K562 (cell line): ENCODE data around the gene HNRNPF. TPM values are rescaled to one million over a fixed set of nuclear protein-coding genes. Genes with fewer than 3 reads are reported as not detected.

Experiments
- BCOR ChIP-seq: fragments of 450-650 bp; IDR thresholded peaks from 2 replicates; pipeline ENCODE4 v1.6.1; 2016
- BRF1 ChIP-seq: IDR thresholded peaks from 3 replicates; pipeline ENCODE4 v1.6.1; 2011; ENCODE audit warnings: borderline replicate concordance, mild to moderate bottlenecking; ENCODE audit not compliant: insufficient read length; ENCODE audit errors: extremely low read depth
- CREBBP ChIP-seq: IDR thresholded peaks from one replicate; pipeline ENCODE4 v1.6.1; 2012; ENCODE audit warnings: low read depth, mild to moderate bottlenecking, control low read depth, inconsistent platforms, low read length
- EP300 ChIP-seq: IDR thresholded peaks from 2 replicates; pipeline ENCODE4 v1.6.1; 2012; ENCODE audit warnings: low read length, improper control_type of control experiment
- FUS ChIP-seq: fragments of 200-400 bp; formaldehyde crosslinking; optimal IDR thresholded peaks from 2 replicates; pipeline ENCODE3; 2017; ENCODE audit warnings: low read depth, low read length
- GTF2B ChIP-seq: IDR thresholded peaks from 2 replicates; pipeline ENCODE4 v1.6.1; 2011; ENCODE audit not compliant: insufficient read length; ENCODE audit errors: extremely low read depth
- IRF2 ChIP-seq: sonication (generic); formaldehyde crosslinking; IDR thresholded peaks from 2 replicates; pipeline ENCODE4 v1.8.1; 2022; ENCODE audit warnings: mild to moderate bottlenecking, missing genetic modification reagents
- KDM1A ChIP-seq, 2 experiments: fragments of 450-650 bp; IDR thresholded peaks; 2 replicates each; pipeline ENCODE4 v1.6.1; 2016; ENCODE audit warnings: mild to moderate bottlenecking in 2 of 2
- MAFK ChIP-seq: IDR thresholded peaks from 2 replicates; pipeline ENCODE4 v1.6.1; 2011; ENCODE audit warnings: low read length, improper control_type of control experiment
- NFATC3 ChIP-seq: fragments of 450-650 bp; IDR thresholded peaks from 2 replicates; pipeline ENCODE4 v1.6.1; 2017; ENCODE audit warnings: mild to moderate bottlenecking
- NKRF ChIP-seq: fragments of 450-650 bp; IDR thresholded peaks from 2 replicates; pipeline ENCODE4 v1.6.1; 2016; ENCODE audit warnings: borderline replicate concordance
- RFX5 ChIP-seq: IDR thresholded peaks from 2 replicates; pipeline ENCODE4 v1.6.1; 2011; ENCODE audit warnings: low read depth, mild to moderate bottlenecking, improper control_type of control experiment, low read length
- ZNF551 ChIP-seq: fragments of 250-450 bp; sonication (Bioruptor Pico); IDR thresholded peaks from 2 replicates; pipeline ENCODE4 v1.5.0; 2021; ENCODE audit warnings: mild to moderate bottlenecking, moderate library complexity
- ZNF609 ChIP-seq: sonication (generic); formaldehyde crosslinking; IDR thresholded peaks from 2 replicates; pipeline ENCODE4 v1.8.1; 2023; ENCODE audit warnings: missing genetic modification reagents, mild to moderate bottlenecking, borderline replicate concordance
- ZNF639 ChIP-seq, 2 experiments: fragments of 200-800 bp in 1 of 2; sonication (Bioruptor generic) in 1 of 2; sonication (generic) in 1 of 2; formaldehyde crosslinking in 1 of 2; IDR thresholded peaks in 1 of 2; conservative IDR thresholded peaks in 1 of 2; 2 replicates each; pipeline versions ENCODE4 v1.5.0 to v1.6.1; 2016 to 2020; ENCODE audit warnings: missing compliant biosample characterization in 1 of 2, missing genetic modification characterization in 1 of 2, missing genetic modification reagents in 1 of 2
- ZNF740 ChIP-seq, 3 experiments: fragments of 200-800 bp in 1 of 3; sonication (Bioruptor generic) in 1 of 3; sonication (generic) in 1 of 3; formaldehyde crosslinking in 1 of 3; IDR thresholded peaks; 2 replicates each; pipeline versions ENCODE4 v1.6.1 to v1.8.0; 2016 to 2022; ENCODE audit warnings: mild to moderate bottlenecking in 2 of 3, missing compliant biosample characterization in 2 of 3, missing genetic modification characterization in 2 of 3, missing genetic modification reagents in 1 of 3
- polyA plus RNA-seq, 8 experiments: library from polyadenylated mRNA; depleted of rRNA in 4 of 8; stranded (reverse) in 5 of 8; unstranded in 3 of 8; fragments of >200 nt; fragmentation: Nextera tagmentation in 2 of 8; fragmentation: Illumina TruSeq in 1 of 8; extraction: Ambion mirVana in 2 of 8; extraction: Trizol in 1 of 8; gene quantifications; 2 replicates each; pipeline versions ENCODE4 v1.2.1 to v1.2.3, GENCODE V29; 2011 to 2014; ENCODE audit warnings: inconsistent platforms in 1 of 8, missing spikeins in 1 of 8
- total RNA-seq, 7 experiments: library from RNA; depleted of rRNA in 6 of 7; stranded (reverse); fragments of >200 nt in 6 of 7; fragmentation: Illumina TruSeq in 2 of 7; extraction: Trizol in 2 of 7; gene quantifications; 2 replicates each; pipeline versions ENCODE4 v1.2.1 to v1.2.3, GENCODE V29; 2011 to 2021; ENCODE audit warnings: low replicate concordance in 1 of 7

HNRNPF gene
- total and polyA plus RNA-seq, 9 of the 15 experiments (the other 6 are each of a cell fraction or from before 2014, with no cell fraction given): 192 to 489 (median 416) TPM

GRCh38 chr10:43407148-43407575, 1.8 kb downstream of the HNRNPF start (continued):
- TF ChIP-seq ZNF639 (CRISPR knock-in tag; conservative IDR thresholded peaks at IDR 0.05 in 1 of 2, IDR thresholded peaks at IDR 0.05 in 1 of 2) (peak in 1 of 2 experiments; percentile 37; a peak in 1 of 4 replicates), ZNF551 (no peak), BCOR (no peak), CREBBP (no peak), NKRF (no peak), KDM1A (IDR thresholded peaks at IDR 0.05) (no peak), EP300 (no peak), RFX5 (no peak), ZNF740 (CRISPR knock-in tag; IDR thresholded peaks at IDR 0.05) (peak; percentile 69), ZNF740 (tag; IDR thresholded peaks at IDR 0.05) (no peak), MAFK (no peak), ZNF609 (CRISPR knock-in tag) (no peak), FUS (peak; percentile 36), BRF1 (no peak), IRF2 (no peak), NFATC3 (no peak), GTF2B (no peak)
